Measurements from ENCODE around the gene CYP19A1.

- TF ChIP-seq CTCF (IDR thresholded peaks at IDR 0.05; ENCODE audit: low read length), result no peak
- TF ChIP-seq EZH2 (IDR thresholded peaks at IDR 0.05; ENCODE audit: borderline replicate concordance, low read length), result no peak
These were observed 10.9 kb upstream of the CYP19A1 start for GRCh38 chr15:51349156-51349844.

Measured in OCI-LY1 (cell line).